ENCODE results near the gene DSCAML1.

DSCAML1 gene

DNA sequence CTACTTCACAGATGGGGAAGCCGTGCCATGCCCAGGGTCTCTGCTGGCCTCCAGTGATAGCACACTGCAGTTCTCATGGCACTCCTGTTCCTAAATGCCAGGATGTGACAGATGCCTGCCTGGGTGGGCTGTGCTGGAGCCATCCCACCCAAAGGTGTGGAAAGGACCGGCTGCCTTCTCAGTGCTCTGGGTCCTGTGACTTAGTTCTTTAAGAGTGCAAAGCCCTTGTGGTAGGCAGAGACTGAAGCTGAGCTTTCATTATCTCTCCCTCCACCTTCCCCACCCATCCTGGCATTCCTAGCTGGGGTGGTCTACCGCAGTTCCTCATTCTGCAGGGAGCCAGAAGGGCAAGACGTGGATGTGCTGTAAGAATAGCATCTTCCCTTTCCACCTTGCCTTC is 319.3 kb downstream of the DSCAML1 start:
- TF ChIP-seq, protein P1, sequence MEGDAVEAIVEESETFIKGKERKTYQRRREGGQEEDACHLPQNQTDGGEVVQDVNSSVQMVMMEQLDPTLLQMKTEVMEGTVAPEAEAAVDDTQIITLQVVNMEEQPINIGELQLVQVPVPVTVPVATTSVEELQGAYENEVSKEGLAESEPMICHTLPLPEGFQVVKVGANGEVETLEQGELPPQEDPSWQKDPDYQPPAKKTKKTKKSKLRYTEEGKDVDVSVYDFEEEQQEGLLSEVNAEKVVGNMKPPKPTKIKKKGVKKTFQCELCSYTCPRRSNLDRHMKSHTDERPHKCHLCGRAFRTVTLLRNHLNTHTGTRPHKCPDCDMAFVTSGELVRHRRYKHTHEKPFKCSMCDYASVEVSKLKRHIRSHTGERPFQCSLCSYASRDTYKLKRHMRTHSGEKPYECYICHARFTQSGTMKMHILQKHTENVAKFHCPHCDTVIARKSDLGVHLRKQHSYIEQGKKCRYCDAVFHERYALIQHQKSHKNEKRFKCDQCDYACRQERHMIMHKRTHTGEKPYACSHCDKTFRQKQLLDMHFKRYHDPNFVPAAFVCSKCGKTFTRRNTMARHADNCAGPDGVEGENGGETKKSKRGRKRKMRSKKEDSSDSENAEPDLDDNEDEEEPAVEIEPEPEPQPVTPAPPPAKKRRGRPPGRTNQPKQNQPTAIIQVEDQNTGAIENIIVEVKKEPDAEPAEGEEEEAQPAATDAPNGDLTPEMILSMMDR (IDR thresholded peaks at IDR 0.05; ENCODE audit: insufficient read depth, missing control alignments), result no peak
- no peak for FAIRE-seq
- no peak for DNase-seq (ENCODE audit: insufficient read length, low spot score)

- TF ChIP-seq, protein P1 (IDR thresholded peaks at IDR 0.05; ENCODE audit: insufficient read depth, missing control alignments), result no peak
- DNase-seq (ENCODE audit: insufficient read length, low spot score) (no peak), FAIRE-seq (no peak)
Measured at GRCh38 chr11:117476531-117477142, 320.4 kb downstream of the DSCAML1 start.

GRCh38 chr11:117475716-117476530 is 321.1 kb downstream of the DSCAML1 start:
- FAIRE-seq, result no peak
- TF ChIP-seq, protein P1 (IDR thresholded peaks at IDR 0.05; ENCODE audit: insufficient read depth, missing control alignments), result no peak
- DNase-seq (ENCODE audit: insufficient read length, low spot score), result no peak

- TF ChIP-seq, protein P1 (IDR thresholded peaks at IDR 0.05; ENCODE audit: insufficient read depth, missing control alignments), result no peak
- FAIRE-seq, result no peak
- DNase-seq (ENCODE audit: insufficient read length, low spot score), result no peak
Measured at GRCh38 chr11:117473481-117474091, 323.4 kb downstream of the DSCAML1 start.

DNA sequence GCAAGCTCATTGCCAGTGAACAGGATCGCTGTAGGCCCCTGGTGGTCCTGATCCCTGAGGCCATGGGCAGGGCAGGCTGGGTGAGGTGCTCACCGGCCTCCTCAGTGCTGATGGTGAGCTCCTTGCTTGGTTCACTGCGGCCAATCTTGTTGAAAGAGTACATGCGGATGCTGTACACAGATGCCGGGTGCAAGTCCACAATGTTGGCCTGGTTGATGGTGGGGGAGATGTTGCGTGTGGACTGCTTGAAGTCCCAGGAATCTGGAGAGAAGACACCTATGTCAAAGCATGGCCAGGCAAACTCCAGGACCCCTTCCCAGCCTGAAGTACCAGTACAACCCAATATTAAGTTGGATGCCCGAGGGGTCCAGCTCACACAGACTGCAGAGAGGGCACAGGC is 325.2 kb downstream of the DSCAML1 start:
- DNase-seq (ENCODE audit: insufficient read length, low spot score) (no peak), FAIRE-seq (no peak)
- TF ChIP-seq, protein P1 (IDR thresholded peaks at IDR 0.05; ENCODE audit: insufficient read depth, missing control alignments), result no peak

- DNase-seq (ENCODE audit: insufficient read length, low spot score), result no peak
- no peak for FAIRE-seq
- TF ChIP-seq, protein P1 (IDR thresholded peaks at IDR 0.05; ENCODE audit: insufficient read depth, missing control alignments), result no peak
Measured at GRCh38 chr11:117470576-117470975, 326.4 kb downstream of the DSCAML1 start.

Data from D721Med (cell line).